IMR-90 (cell line): ENCODE results near the gene HOXD9. TPM values are rescaled to one million over a fixed set of nuclear protein-coding genes. Genes with fewer than 3 reads are reported as not detected.

Experiments used
- ATAC-seq: fragments of 200-7000 bp; cut with Tn5 transposase; 2 replicates; pipeline ENCODE4 v1.9.1; 2020; ENCODE audit warnings: low read depth, mild to moderate bottlenecking, moderate library complexity
- BruUV-seq: library from RNA; stranded (reverse); fragments of 400-500 nt; replicated peaks from 2 replicates; lab custom pipeline; 2021; lab: Mats Ljungman, UMichigan
- CTCF ChIA-PET: fragments of 300-600 bp; formaldehyde crosslinking; extraction: SDS; loops from one replicate; lab custom pipeline; 2021; ENCODE audit warnings: antibody characterized with exemption; lab: Yijun Ruan, JAX
- POLR2A ChIA-PET: fragments of 300-600 bp; sonication (Branson Sonifier 250); formaldehyde crosslinking; loops from one replicate; lab custom pipeline; 2022; ENCODE audit warnings: antibody characterized with exemption; ENCODE audit not compliant: unreplicated experiment; lab: Charles Lee
- DNase-seq: peaks from one replicate; pipeline ENCODE4 v3.0.0; 2013
- H2AFZ ChIP-seq: replicated peaks from 2 replicates; pipeline ENCODE3; 2013; ENCODE audit warnings: low read length, mild to moderate bottlenecking; ENCODE audit not compliant: poor library complexity
- H2AK5ac ChIP-seq: 2 replicates; pipeline ENCODE4 v1.6.1; 2013; ENCODE audit warnings: low read depth, low read length, inconsistent platforms
- H2AK9ac ChIP-seq: replicated peaks from 2 replicates; pipeline ENCODE3; 2013; ENCODE audit warnings: mild to moderate bottlenecking, low read depth, low read length, moderate library complexity; ENCODE audit not compliant: poor library complexity
- H2BK120ac ChIP-seq: 2 replicates; pipeline ENCODE4 v1.6.1; 2013; ENCODE audit warnings: low read depth, low read length, inconsistent platforms
- H2BK15ac ChIP-seq: 3 replicates; pipeline ENCODE4 v1.6.1; 2013; ENCODE audit warnings: low read depth, low read length, inconsistent platforms
- H2BK20ac ChIP-seq: 2 replicates; pipeline ENCODE4 v1.6.1; 2013; ENCODE audit warnings: low read depth, mild to moderate bottlenecking, inconsistent platforms, low read length, moderate library complexity
- H2BK5ac ChIP-seq: 2 replicates; pipeline ENCODE4 v1.6.1; 2013; ENCODE audit warnings: mild to moderate bottlenecking, low read depth, low read length, inconsistent platforms; ENCODE audit not compliant: poor library complexity, severe bottlenecking
- H3K14ac ChIP-seq: replicated peaks from 2 replicates; pipeline ENCODE4 v1.6.1; 2013; ENCODE audit warnings: low read depth, low read length, inconsistent platforms
- H3K18ac ChIP-seq: 2 replicates; pipeline ENCODE4 v1.6.1; 2013; ENCODE audit warnings: low read depth, low read length, control low read depth
- H3K23ac ChIP-seq: 2 replicates; pipeline ENCODE4 v1.6.1; 2013; ENCODE audit warnings: low read depth, low read length, inconsistent platforms
- H3K27ac ChIP-seq: 2 replicates; pipeline ENCODE4 v1.5.1; 2013; ENCODE audit warnings: mild to moderate bottlenecking, control low read depth, low read length; ENCODE audit not compliant: insufficient read depth
- H3K27me3 ChIP-seq: 2 replicates; pipeline ENCODE4 v1.6.1; 2013; ENCODE audit warnings: low read length; ENCODE audit not compliant: control insufficient read depth, insufficient read depth
- H3K36me3 ChIP-seq: 2 replicates; pipeline ENCODE4 v1.6.1; 2013; ENCODE audit warnings: low read length, mixed read lengths; ENCODE audit not compliant: control insufficient read depth, insufficient read depth
- H3K4ac ChIP-seq: 2 replicates; pipeline ENCODE4 v1.6.1; 2013; ENCODE audit warnings: low read depth, low read length, inconsistent platforms
- H3K4me1 ChIP-seq: 2 replicates; pipeline ENCODE4 v1.6.1; 2013; ENCODE audit warnings: low read length, mixed read lengths; ENCODE audit not compliant: control insufficient read depth, insufficient read depth
- H3K4me2 ChIP-seq: 2 replicates; pipeline ENCODE4 v1.6.1; 2013; ENCODE audit warnings: low read depth, mild to moderate bottlenecking, control low read depth, low read length, moderate library complexity
- H3K4me3 ChIP-seq: 2 replicates; pipeline ENCODE4 v1.5.1; 2013; ENCODE audit warnings: low read depth, mild to moderate bottlenecking, control low read depth, low read length, moderate library complexity; ENCODE audit not compliant: insufficient read depth
- H3K56ac ChIP-seq: 2 replicates; pipeline ENCODE4 v1.6.1; 2013; ENCODE audit warnings: low read length, inconsistent platforms; ENCODE audit not compliant: insufficient read depth; ENCODE audit errors: extremely low read depth
- H3K79me1 ChIP-seq, 2 experiments: 2 replicates each; pipeline ENCODE4 v1.6.1; 2013; ENCODE audit warnings: low read length in 2 of 2, inconsistent platforms in 1 of 2, low read depth in 1 of 2
- H3K9ac ChIP-seq: 2 replicates; pipeline ENCODE4 v1.6.1; 2013; ENCODE audit warnings: low read depth, low read length, control low read depth
- H3K9me1 ChIP-seq: 2 replicates; pipeline ENCODE4 v1.6.1; 2013; ENCODE audit warnings: low read length, inconsistent platforms; ENCODE audit not compliant: insufficient read depth
- H3K9me3 ChIP-seq: 2 replicates; pipeline ENCODE4 v1.6.1; 2013; ENCODE audit warnings: low read length; ENCODE audit not compliant: control insufficient read depth, insufficient read depth
- H4K20me1 ChIP-seq: 2 replicates; pipeline ENCODE4 v1.6.1; 2013; ENCODE audit warnings: low read length, inconsistent platforms; ENCODE audit not compliant: insufficient read depth
- H4K5ac ChIP-seq: 2 replicates; pipeline ENCODE4 v1.6.1; 2013; ENCODE audit warnings: mild to moderate bottlenecking, low read depth, low read length, control low read depth
- H4K8ac ChIP-seq, 2 experiments: 2 replicates each; pipeline ENCODE4 v1.6.1; 2013; ENCODE audit warnings: low read depth in 2 of 2, low read length in 2 of 2, control low read depth in 1 of 2, inconsistent platforms in 1 of 2
- H4K91ac ChIP-seq: 2 replicates; pipeline ENCODE4 v1.6.1; 2013; ENCODE audit warnings: low read depth, low read length, inconsistent platforms; ENCODE audit not compliant: insufficient read depth
- CEBPB ChIP-seq: IDR thresholded peaks from 2 replicates; pipeline ENCODE4 v1.6.1; 2012; ENCODE audit warnings: low read depth, low read length, improper control_type of control experiment
- CHD1 ChIP-seq: IDR thresholded peaks from 2 replicates; pipeline ENCODE4 v1.6.1; 2012; ENCODE audit warnings: low read depth, low read length, improper control_type of control experiment
- MAFK ChIP-seq: IDR thresholded peaks from 2 replicates; pipeline ENCODE4 v1.6.1; 2012; ENCODE audit warnings: low read depth, low read length, improper control_type of control experiment
- MAZ ChIP-seq: IDR thresholded peaks from 2 replicates; pipeline ENCODE4 v1.6.1; 2012; ENCODE audit warnings: low read depth, mild to moderate bottlenecking, low read length, improper control_type of control experiment, moderate library complexity, borderline replicate concordance
- SMC3 ChIP-seq: fragments of 150-350 bp; IDR thresholded peaks from 2 replicates; pipeline ENCODE4 v1.6.1; 2016; ENCODE audit warnings: low read depth, mild to moderate bottlenecking, antibody characterized with exemption, low read length, moderate library complexity
- WGBS, 2 experiments: methylation state at CpG; one replicate each; pipeline versions ENCODE4 v1.1.5 to v1.1.7; 2013; ENCODE audit warnings: missing lambda C conversion rate in 2 of 2; ENCODE audit not compliant: insufficient read length in 1 of 2; ENCODE audit errors: extremely low coverage in 2 of 2; 5-methylcytosine and 5-hydroxymethylcytosine counted together
- dilution Hi-C: fragments of 300-500 bp; cut with HindIII; formaldehyde crosslinking; loops from one replicate; pipeline ENCODE4 v1.14.3; 2018; ENCODE audit warnings: low sequenced_read_pairs; ENCODE audit not compliant: unreplicated experiment
- in situ Hi-C: fragments of 300-500 bp; cut with MboI; formaldehyde crosslinking; loops from 3 replicates; pipeline ENCODE4 v1.14.3; 2019; ENCODE audit warnings: low sequenced_read_pairs, inconsistent platforms, mixed read lengths
- intact Hi-C: fragments of 100-400 bp; cut with micrococcal nuclease; formaldehyde crosslinking; loops from 2 replicates; pipeline ENCODE4 v1.10.0; 2022
- microRNA-seq, 2 experiments: library from miRNA; stranded (forward) in 1 of 2; unstranded in 1 of 2; fragments of 10-50 nt in 1 of 2; fragments of <30 nt in 1 of 2; gene quantifications in 1 of 2; microRNA quantifications in 1 of 2; one replicate each; pipeline versions ENCODE3 to v1.1.0; 2013 to 2020; ENCODE audit not compliant: insufficient read depth in 1 of 2, insufficient read length in 1 of 2, unreplicated experiment in 1 of 2
- polyA plus RNA-seq, 3 experiments: library from polyadenylated mRNA; depleted of rRNA; stranded (reverse); fragments of >200 nt; gene quantifications; 2 replicates each; pipeline ENCODE4 v1.2.3, GENCODE V29; 2012; ENCODE audit warnings: low replicate concordance in 1 of 3
- small RNA-seq, 5 experiments: library from RNA; depleted of rRNA; stranded (forward); fragments of <200 nt; gene quantifications; one replicate each; pipeline ENCODE3, GENCODE V24; 2012
- total RNA-seq: library from RNA; depleted of rRNA; stranded (reverse); fragments of >200 nt; gene quantifications from 2 replicates; pipeline ENCODE4 v1.2.3, GENCODE V29; 2012; rRNA removed

Gene HOXD9
- total and polyA plus RNA-seq, 2 of the 4 experiments (the other 2 are of a cell fraction) = not detected

- no peak overlapping the region for H2BK20ac ChIP-seq
- no peaks in the 10 kb centered on the region for H3K9me1 ChIP-seq
- no peak overlapping the region for H2BK5ac ChIP-seq
- H3K4me1 ChIP-seq = no peaks in the 10 kb centered on the region
- no TSS peak for BruUV-seq
- H4K8ac ChIP-seq = no peak overlapping the region
- no peak overlapping the region for H3K23ac ChIP-seq
- no peak overlapping the region for H3K14ac ChIP-seq
- H3K27me3 ChIP-seq = peaks cover 88% of the 10 kb centered on the region
- no peak overlapping the region for H4K5ac ChIP-seq
- in situ Hi-C loops (no loop called here), dilution Hi-C loops (no loop called here), intact Hi-C loops (no loop called here)
- no peak for ATAC-seq
- H3K4ac ChIP-seq = no peak overlapping the region
- no peak overlapping the region for H3K27ac ChIP-seq
- H4K91ac ChIP-seq = no peak overlapping the region
- WGBS, 2 experiments = no CpG with 5 or more reads among the region's 14 CpGs
- no peaks in the 10 kb centered on the region for H4K20me1 ChIP-seq
- H3K9ac ChIP-seq = no peak overlapping the region
- H2BK120ac ChIP-seq = no peak overlapping the region
- no peak overlapping the region for H2BK15ac ChIP-seq
- TF ChIP-seq CHD1 (no peak), CEBPB (no peak), MAFK (no peak), MAZ (no peak), SMC3 (no peak)
- H3K79me1 ChIP-seq = no peaks in the 10 kb centered on the region
- H2AK9ac ChIP-seq = no peak overlapping the region
- H3K4me2 ChIP-seq = no peak overlapping the region
- no peak overlapping the region for H2AK5ac ChIP-seq
- H2AFZ ChIP-seq = peak overlapping the region; percentile 23
- no peak overlapping the region for H3K56ac ChIP-seq
- no peak overlapping the region for H3K18ac ChIP-seq
- CTCF ChIA-PET = no interaction called here
- H3K36me3 ChIP-seq = no peaks in the 10 kb centered on the region
- POLR2A ChIA-PET = no interaction called here
- no peak overlapping the region for H3K4me3 ChIP-seq
- DNase-seq = no peak
- peaks cover 10% of the 10 kb centered on the region for H3K9me3 ChIP-seq
These were observed 51.9 kb downstream of the HOXD9 start for GRCh38 chr2:176174382-176174823.

Small RNAs within 50 kb of the gene (microRNA-seq; reads per million reads assigned to microRNA genes)
- gene MIR10B = 102 to 106 reads per million in 2 experiments

Small RNAs within 50 kb of the gene (small RNA-seq; reads per million reads assigned to genes)
- gene MIR10B = 0 to 26.1 (median 3.4) reads per million in 5 experiments

Other genes starting within 250 kb of the HOXD9 start
- gene LNPK, start 120.5 kb upstream of the HOXD9 start, total RNA-seq = 48.6 and 59.4 TPM in 2 replicates
- gene LNPK, start 120.5 kb upstream of the HOXD9 start, polyA plus RNA-seq (2012; rRNA removed) = 14.7 and 18.7 TPM in 2 replicates
- not detected in 2 replicates for gene EVX2, start 38.8 kb upstream of the HOXD9 start, total RNA-seq
- gene EVX2, start 38.8 kb upstream of the HOXD9 start, polyA plus RNA-seq (2012; rRNA removed) = not detected in 2 replicates
- gene HOXD13, start 30.0 kb upstream of the HOXD9 start, total RNA-seq = not detected in 2 replicates
- gene HOXD13, start 30.0 kb upstream of the HOXD9 start, polyA plus RNA-seq (2012; rRNA removed) = not detected in 2 replicates
- not detected in 2 replicates for gene HOXD12, start 22.9 kb upstream of the HOXD9 start, total RNA-seq
- gene HOXD12, start 22.9 kb upstream of the HOXD9 start, polyA plus RNA-seq (2012; rRNA removed) = not detected in 2 replicates
- gene HOXD11, start 15.4 kb upstream of the HOXD9 start, total RNA-seq = not detected in 2 replicates
- gene HOXD11, start 15.4 kb upstream of the HOXD9 start, polyA plus RNA-seq (2012; rRNA removed) = not detected in 2 replicates
- not detected in 2 replicates for gene HOXD10, start 5.9 kb upstream of the HOXD9 start, total RNA-seq
- gene HOXD10, start 5.9 kb upstream of the HOXD9 start, polyA plus RNA-seq (2012; rRNA removed) = not detected in 2 replicates
- not detected in 2 replicates for gene HOXD8, start 7.0 kb downstream of the HOXD9 start, total RNA-seq
- gene HOXD8, start 7.0 kb downstream of the HOXD9 start, polyA plus RNA-seq (2012; rRNA removed) = not detected in 2 replicates
- not detected in 2 replicates for gene HOXD4, start 28.8 kb downstream of the HOXD9 start, total RNA-seq
- not detected in 2 replicates for gene HOXD4, start 28.8 kb downstream of the HOXD9 start, polyA plus RNA-seq (2012; rRNA removed)
- gene HOXD3, start 34.6 kb downstream of the HOXD9 start, total RNA-seq = not detected in 2 replicates
- gene HOXD3, start 34.6 kb downstream of the HOXD9 start, polyA plus RNA-seq (2012; rRNA removed) = not detected in 2 replicates
- not detected in 2 replicates for gene HOXD1, start 65.9 kb downstream of the HOXD9 start, total RNA-seq
- not detected in 2 replicates for gene HOXD1, start 65.9 kb downstream of the HOXD9 start, polyA plus RNA-seq (2012; rRNA removed)
- gene MTX2, start 146.7 kb downstream of the HOXD9 start, total RNA-seq = 24.9 and 27.2 TPM in 2 replicates
- 31.7 and 37.8 TPM in 2 replicates for gene MTX2, start 146.7 kb downstream of the HOXD9 start, polyA plus RNA-seq (2012; rRNA removed)